Lung (tissue), 12 donors: ENCODE measurements around the gene DOK7. TPM values are rescaled to one million over a fixed set of nuclear protein-coding genes. Genes with fewer than 3 reads are reported as not detected.

Experiments used
- ATAC-seq: fragments of 200-7000 bp; cut with Tn5 transposase; one replicate; pipeline ENCODE4 v1.9.1; 2020; ENCODE audit warnings: moderate number of reproducible peaks; ENCODE audit not compliant: insufficient read depth, low FRiP score
- DNase-seq, 3 donors: peaks; one replicate each; pipeline ENCODE4 v3.0.0-alpha.2; 2013 to 2017
- H3K27ac ChIP-seq, 2 donors: one replicate each; pipeline ENCODE4 v1.5.1; 2013; ENCODE audit warnings: mild to moderate bottlenecking in 2 of 2, moderate library complexity in 2 of 2, control low read depth in 1 of 2, inconsistent platforms in 1 of 2, low read depth in 1 of 2, low read length in 1 of 2
- H3K27me3 ChIP-seq, 3 donors: one replicate each; pipeline ENCODE4 v1.5.1; 2013; ENCODE audit warnings: low read length in 2 of 3; ENCODE audit not compliant: control insufficient read depth in 3 of 3, insufficient read depth in 3 of 3
- H3K36me3 ChIP-seq, 4 donors: one replicate each; pipeline ENCODE4 v1.5.1; 2013; ENCODE audit warnings: low read length in 4 of 4, mild to moderate bottlenecking in 1 of 4, moderate library complexity in 1 of 4; ENCODE audit not compliant: control insufficient read depth in 4 of 4, insufficient read depth in 4 of 4
- H3K4me1 ChIP-seq, 5 donors: one replicate each; pipeline ENCODE4 v1.5.1; 2013; ENCODE audit warnings: low read length in 5 of 5, mild to moderate bottlenecking in 2 of 5, moderate library complexity in 1 of 5; ENCODE audit not compliant: control insufficient read depth in 5 of 5, insufficient read depth in 5 of 5
- H3K4me3 ChIP-seq: one replicate; pipeline ENCODE4 v1.5.1; 2013; ENCODE audit warnings: mild to moderate bottlenecking, control low read depth, moderate library complexity
- H3K9ac ChIP-seq, 2 donors: one replicate each; pipeline ENCODE4 v1.5.1; 2013; ENCODE audit warnings: low read length in 2 of 2, control low read depth in 1 of 2; ENCODE audit not compliant: insufficient read depth in 1 of 2
- H3K9me3 ChIP-seq, 4 donors: one replicate each; pipeline ENCODE4 v1.5.1; 2013; ENCODE audit warnings: low read length in 3 of 4, mild to moderate bottlenecking in 1 of 4, moderate library complexity in 1 of 4; ENCODE audit not compliant: control insufficient read depth in 4 of 4, insufficient read depth in 3 of 4
- CTCF ChIP-seq: IDR thresholded peaks from 2 replicates; pipeline ENCODE4 v1.5.1; 2012; ENCODE audit warnings: mild to moderate bottlenecking; ENCODE audit errors: control extremely low read depth, extremely low read depth
- WGBS, 2 donors: extraction: QIAGEN DNeasy Blood & Tissue Kit; methylation state at CpG; one replicate each; pipeline ENCODE4 v1.1.7; 2013; 5-methylcytosine and 5-hydroxymethylcytosine counted together
- polyA plus RNA-seq, 2 donors: library from polyadenylated mRNA; stranded (reverse); fragments of 200-250 nt; gene quantifications; one replicate each; pipeline ENCODE4 v1.2.1, GENCODE V29; 2013
- total RNA-seq, 2 donors: library from RNA; depleted of rRNA in 1 of 2; stranded (reverse); fragments of >200 nt in 1 of 2; gene quantifications; one replicate each; pipeline ENCODE4 v1.2.1, GENCODE V29; 2014 to 2021
- donor health status: control.
- donor health status: control.
- donor health status: Bipolar disorder and iron deficiency.
- donor health status: healthy.
- donor health status: DM: yes; HTN: yes; CAD: no.

Gene DOK7
- total and polyA plus RNA-seq, 4 donors: 0.53 to 2.7 (median 1.4) TPM

GRCh38 chr4:3420606-3420955, 42.5 kb upstream of the DOK7 start:
- H3K4me3 ChIP-seq: no peak overlapping the region
- ATAC-seq: no peak
- peaks cover 0 to 58% (median 38%) of the 10 kb centered on the region in 4 donors for H3K36me3 ChIP-seq

GRCh38 chr4:3420956-3421355, 42.1 kb upstream of the DOK7 start:
- H3K4me1 ChIP-seq: no peaks in the 10 kb centered on the region
- H3K36me3 ChIP-seq: peaks cover 0 to 54% (median 36%) of the 10 kb centered on the region in 4 donors
- peaks cover 0 to 2% (median 0%) of the 10 kb centered on the region in 4 donors for H3K9me3 ChIP-seq
- no peak overlapping the region for H3K27ac ChIP-seq
- TF ChIP-seq CTCF: no peak
- no peaks in the 10 kb centered on the region for H3K27me3 ChIP-seq
- no peak for ATAC-seq
- no peak overlapping the region for H3K4me3 ChIP-seq
- no peak overlapping the region for H3K9ac ChIP-seq
- no peak for DNase-seq
- 91 to 95% methylated on average over 10 of the region's 10 CpGs for WGBS, 2 donors

More at GRCh38 chr4:3420606-3420955, 42.5 kb upstream of the DOK7 start:
- no peak for DNase-seq
- Histone ChIP-seq H3K9me3 (peaks cover 0 to 2% (median 0%) of the 10 kb centered on the region in 4 donors), H3K27ac (no peak overlapping the region), H3K4me1 (no peaks in the 10 kb centered on the region), H3K27me3 (no peaks in the 10 kb centered on the region), H3K9ac (no peak overlapping the region)
- no peak for TF ChIP-seq CTCF
- whole genome bisulfite sequencing, 2 donors: 92% methylated on average over 12 of the region's 12 CpGs

- ATAC-seq: no peak
- Histone ChIP-seq H3K4me1 (no peaks in the 10 kb centered on the region), H3K36me3 (peaks cover 0 to 55% (median 33%) of the 10 kb centered on the region in 4 donors), H3K27me3 (no peaks in the 10 kb centered on the region), H3K9ac (no peak overlapping the region), H3K9me3 (peaks cover 0 to 2% (median 0%) of the 10 kb centered on the region in 4 donors), H3K4me3 (no peak overlapping the region), H3K27ac (no peak overlapping the region)
- TF ChIP-seq CTCF: no peak
- DNase-seq: no peak
- 90 to 91% methylated on average over 12 of the region's 12 CpGs for WGBS, 2 donors
Measured at GRCh38 chr4:3421470-3421869, 41.6 kb upstream of the DOK7 start.

- no peak for TF ChIP-seq CTCF
- peaks cover 0 to 2% (median 0%) of the 10 kb centered on the region in 4 donors for H3K9me3 ChIP-seq
- H3K27ac ChIP-seq: no peak overlapping the region
- ATAC-seq (no peak), DNase-seq (no peak)
- 89 to 94% methylated on average over 28 to 29 of the region's 29 CpGs for WGBS, 2 donors
- no peaks in the 10 kb centered on the region for H3K27me3 ChIP-seq
- peaks cover 0 to 56% (median 29%) of the 10 kb centered on the region in 4 donors for H3K36me3 ChIP-seq
- H3K4me3 ChIP-seq: no peak overlapping the region
- no peaks in the 10 kb centered on the region for H3K4me1 ChIP-seq
- no peak overlapping the region for H3K9ac ChIP-seq
Measured at GRCh38 chr4:3422241-3422801, 40.8 kb upstream of the DOK7 start.
